Esophagus squamous epithelium (tissue), 5 donors: ENCODE measurements around the gene COL15A1. TPM values are rescaled to one million over a fixed set of nuclear protein-coding genes. Genes with fewer than 3 reads are reported as not detected.
A peak's percentile ranks its signal among the peaks of the same experiment; 100 is the strongest.
"Not testable (repeated sequence)": the region's sequence is repeated elsewhere in the genome, so short reads cannot be mapped to it uniquely, and the experiment has no call there.

Experiments used
- DNase-seq: peaks from one replicate; lab custom pipeline; 2025; lab: John Stamatoyannopoulos, UW
- H3K27ac ChIP-seq, 4 donors: fragments of 200-600 bp; sonication (generic); one replicate each; pipeline ENCODE4 v1.5.1; 2016 to 2019; ENCODE audit warnings: mild to moderate bottlenecking in 1 of 4
- H3K27me3 ChIP-seq, 4 donors: fragments of 200-600 bp; sonication (generic); 1 replicate in 3 of 4; 2 replicates in 1 of 4; pipeline versions ENCODE4 v1.5.1 to v1.6.0; 2017 to 2021; ENCODE audit warnings: antibody characterized with exemption in 1 of 4
- H3K36me3 ChIP-seq, 3 donors: fragments of 200-600 bp; sonication (generic); one replicate each; pipeline ENCODE4 v1.5.1; 2016 to 2019
- H3K4me1 ChIP-seq, 3 donors: fragments of 200-600 bp; sonication (generic); one replicate each; pipeline ENCODE4 v1.5.1; 2017 to 2019
- H3K4me3 ChIP-seq, 4 donors: fragments of 200-600 bp; sonication (generic); 1 replicate in 3 of 4; 2 replicates in 1 of 4; pipeline ENCODE4 v1.5.1; 2016 to 2019; ENCODE audit warnings: mild to moderate bottlenecking in 2 of 4, moderate library complexity in 1 of 4
- H3K9me3 ChIP-seq, 3 donors: fragments of 200-600 bp; sonication (generic); one replicate each; pipeline ENCODE4 v1.5.1; 2016 to 2019
- POLR2A ChIP-seq, 4 donors: fragments of 450-650 bp; IDR thresholded peaks; one replicate each; pipeline ENCODE4 v1.6.1; 2017; ENCODE audit warnings: antibody characterized with exemption in 4 of 4, mild to moderate bottlenecking in 4 of 4, moderate library complexity in 3 of 4
- WGBS, 2 donors: methylation state at CpG; one replicate each; pipeline ENCODE4 v1.1.5; 2018; 5-methylcytosine and 5-hydroxymethylcytosine counted together
- intact Hi-C: fragments of 100-400 bp; cut with DNase I; formaldehyde crosslinking; loops from one replicate; pipeline ENCODE4 v1.15.0; 2022
- total RNA-seq, 4 donors: library from RNA; depleted of rRNA; stranded (reverse); fragments of >200 nt; gene quantifications; one replicate each; pipeline ENCODE4 v1.1.0, GENCODE V29; 2016
- TF ChIP-seq, protein P1 (sequence below), 6 experiments: fragments of 450-650 bp in 4 of 6; fragments of 200-600 bp in 2 of 6; sonication (generic) in 2 of 6; IDR thresholded peaks; one replicate each; pipeline ENCODE4 v1.5.1; 2016 to 2019; ENCODE audit warnings: antibody characterized with exemption in 6 of 6, mild to moderate bottlenecking in 4 of 6, moderate library complexity in 4 of 6
- donor health status: DM: yes; HTN: yes; CAD: no.

The COL15A1 gene
- total RNA-seq, 4 donors from 2014 or later, result 3.4 to 33.2 (median 9.7) TPM

GRCh38 chr9:98908897-98909634 lies 34.6 kb upstream of the COL15A1 start:
- H3K9me3 ChIP-seq, result no peaks in the 10 kb centered on the region
- DNase-seq, result no peak
- H3K27me3 ChIP-seq, result no peaks in the 10 kb centered on the region
- H3K36me3 ChIP-seq, result no peaks in the 10 kb centered on the region
- no peak for TF ChIP-seq POLR2A (IDR thresholded peaks at IDR 0.05)
- TF ChIP-seq, protein P1, sequence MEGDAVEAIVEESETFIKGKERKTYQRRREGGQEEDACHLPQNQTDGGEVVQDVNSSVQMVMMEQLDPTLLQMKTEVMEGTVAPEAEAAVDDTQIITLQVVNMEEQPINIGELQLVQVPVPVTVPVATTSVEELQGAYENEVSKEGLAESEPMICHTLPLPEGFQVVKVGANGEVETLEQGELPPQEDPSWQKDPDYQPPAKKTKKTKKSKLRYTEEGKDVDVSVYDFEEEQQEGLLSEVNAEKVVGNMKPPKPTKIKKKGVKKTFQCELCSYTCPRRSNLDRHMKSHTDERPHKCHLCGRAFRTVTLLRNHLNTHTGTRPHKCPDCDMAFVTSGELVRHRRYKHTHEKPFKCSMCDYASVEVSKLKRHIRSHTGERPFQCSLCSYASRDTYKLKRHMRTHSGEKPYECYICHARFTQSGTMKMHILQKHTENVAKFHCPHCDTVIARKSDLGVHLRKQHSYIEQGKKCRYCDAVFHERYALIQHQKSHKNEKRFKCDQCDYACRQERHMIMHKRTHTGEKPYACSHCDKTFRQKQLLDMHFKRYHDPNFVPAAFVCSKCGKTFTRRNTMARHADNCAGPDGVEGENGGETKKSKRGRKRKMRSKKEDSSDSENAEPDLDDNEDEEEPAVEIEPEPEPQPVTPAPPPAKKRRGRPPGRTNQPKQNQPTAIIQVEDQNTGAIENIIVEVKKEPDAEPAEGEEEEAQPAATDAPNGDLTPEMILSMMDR (IDR thresholded peaks at IDR 0.05), result no peak
- H3K27ac ChIP-seq, result peak overlapping the region in 3 of 4 donors; percentile 66 to 80 (median 71)
- intact Hi-C loops, result no loop called here
- no peak overlapping the region for H3K4me3 ChIP-seq
- H3K4me1 ChIP-seq, result peaks cover 3 to 38% (median 7%) of the 10 kb centered on the region in 3 donors
- 49 to 56% methylated on average over 5 of the region's 5 CpGs for WGBS, 2 donors

GRCh38 chr9:98909935-98910334 lies 33.8 kb upstream of the COL15A1 start:
- Histone ChIP-seq H3K9me3 (no peaks in the 10 kb centered on the region), H3K27me3 (no peaks in the 10 kb centered on the region), H3K4me3 (no peak overlapping the region), H3K27ac (peak overlapping the region in 1 of 4 donors; percentile 28), H3K4me1 (peaks cover 3 to 38% (median 7%) of the 10 kb centered on the region in 3 donors), H3K36me3 (no peaks in the 10 kb centered on the region)
- TF ChIP-seq POLR2A (IDR thresholded peaks at IDR 0.05), result no peak
- TF ChIP-seq, protein P1 (IDR thresholded peaks at IDR 0.05), result no peak
- 83 to 88% methylated on average over 1 of the region's 1 CpG for WGBS, 2 donors
- intact Hi-C loops, result no loop called here
- no peak for DNase-seq

DNA sequence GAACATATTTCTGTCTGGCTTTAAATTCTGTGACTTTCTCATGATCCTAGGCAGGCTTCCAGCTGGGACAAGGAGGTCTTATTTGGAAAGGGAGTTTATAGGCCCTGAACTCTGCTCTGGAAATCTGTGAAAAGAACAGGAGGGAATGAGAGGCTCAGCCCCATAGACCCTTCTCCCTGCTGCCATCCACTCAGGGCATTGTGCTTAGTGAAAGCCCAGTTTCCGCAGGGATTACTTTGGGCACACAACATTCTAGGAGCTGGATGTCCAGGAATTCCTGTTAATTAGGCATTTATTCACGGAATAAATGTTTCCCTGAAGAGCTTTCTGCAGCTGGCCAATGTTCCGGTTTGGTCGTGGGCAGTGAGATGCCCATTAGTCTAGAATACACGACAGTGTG lies 32.7 kb upstream of the COL15A1 start:
- peak overlapping the region in 1 of 4 donors; percentile 0 for H3K27ac ChIP-seq
- no peak for DNase-seq
- H3K27me3 ChIP-seq, result no peaks in the 10 kb centered on the region
- H3K4me1 ChIP-seq, result peaks cover 3 to 43% (median 7%) of the 10 kb centered on the region in 3 donors
- H3K36me3 ChIP-seq, result no peaks in the 10 kb centered on the region
- H3K4me3 ChIP-seq, result no peak overlapping the region
- TF ChIP-seq, protein P1 (IDR thresholded peaks at IDR 0.05), result no peak
- no peak for TF ChIP-seq POLR2A (IDR thresholded peaks at IDR 0.05)
- 63 to 88% methylated on average over 5 of the region's 5 CpGs for WGBS, 2 donors
- no peaks in the 10 kb centered on the region for H3K9me3 ChIP-seq
- intact Hi-C loops, result no loop called here

- Histone ChIP-seq H3K4me1 (peaks cover 3 to 44% (median 6%) of the 10 kb centered on the region in 3 donors), H3K27ac (peak overlapping the region in 1 of 4 donors; percentile 39)
- DNase-seq, intact Hi-C loops, H3K9me3 ChIP-seq, H3K27me3 ChIP-seq, H3K36me3 ChIP-seq, H3K4me3 ChIP-seq: not testable (repeated sequence)
- WGBS, 2 donors, result 61 to 71% methylated on average over 4 to 6 of the region's 6 CpGs
These were observed 32.0 kb upstream of the COL15A1 start for GRCh38 chr9:98911738-98912137.

DNA sequence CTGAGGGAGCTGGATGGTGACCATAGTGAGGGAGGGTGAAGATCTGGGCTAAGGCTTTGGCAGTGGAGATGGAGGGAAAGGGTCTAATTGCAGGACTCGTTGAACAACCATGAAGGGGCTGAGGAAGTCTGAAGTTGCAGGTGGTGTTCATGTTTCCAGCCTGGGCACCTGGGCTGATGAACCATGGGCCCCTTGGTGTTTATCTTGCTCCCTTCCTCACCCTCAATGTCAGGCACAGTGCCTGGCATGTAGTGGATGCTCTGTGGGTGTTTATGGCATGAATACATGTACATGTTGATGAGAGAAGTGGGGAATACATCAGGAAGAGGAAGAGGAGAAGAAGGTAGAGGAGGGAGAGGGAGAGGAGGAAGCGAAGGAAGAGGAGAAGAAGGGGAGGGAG lies 31.3 kb upstream of the COL15A1 start:
- Histone ChIP-seq H3K4me3 (no peak overlapping the region), H3K27ac (peak overlapping the region in 3 of 4 donors; percentile 13 to 39 (median 34)), H3K4me1 (peaks cover 3 to 48% (median 4%) of the 10 kb centered on the region in 3 donors), H3K36me3 (no peaks in the 10 kb centered on the region), H3K9me3 (no peaks in the 10 kb centered on the region), H3K27me3 (no peaks in the 10 kb centered on the region)
- WGBS, 2 donors, result 77 to 90% methylated on average over 2 of the region's 2 CpGs
- intact Hi-C loops, result no loop called here
- no peak for DNase-seq
- TF ChIP-seq, protein P1 (IDR thresholded peaks at IDR 0.05), result no peak
- no peak for TF ChIP-seq POLR2A (IDR thresholded peaks at IDR 0.05)
